Heart left ventricle (tissue), 16 donors: ENCODE data around the gene KMT2B. TPM values are rescaled to one million over a fixed set of nuclear protein-coding genes. Genes with fewer than 3 reads are reported as not detected.

Experiments
- ATAC-seq, 4 donors: fragments of 200-7000 bp; cut with Tn5 transposase; one replicate each; pipeline ENCODE4 v1.9.1; 2020 to 2022; ENCODE audit warnings: moderate library complexity in 4 of 4, mild to moderate bottlenecking in 3 of 4, moderate number of reproducible peaks in 1 of 4
- DNase-seq, 5 donors: peaks; one replicate each; pipeline ENCODE4 v3.0.0-alpha.2; 2020
- H3K27ac ChIP-seq, 12 donors: fragments of 200-600 bp; sonication (generic) in 4 of 12; one replicate each; pipeline versions ENCODE4 v1.5.0 to v1.8.0; 2016 to 2022; ENCODE audit warnings: mild to moderate bottlenecking in 2 of 12
- H3K27me3 ChIP-seq, 9 donors: fragments of 200-600 bp; sonication (generic) in 2 of 9; one replicate each; pipeline versions ENCODE4 v1.5.1 to v1.8.0; 2016 to 2022; ENCODE audit warnings: mild to moderate bottlenecking in 3 of 9
- H3K36me3 ChIP-seq, 9 donors: fragments of 200-600 bp; sonication (generic) in 2 of 9; one replicate each; pipeline versions ENCODE4 v1.5.0 to v1.8.0; 2018 to 2022; ENCODE audit warnings: mild to moderate bottlenecking in 2 of 9
- H3K4me1 ChIP-seq, 12 donors: fragments of 200-600 bp; sonication (generic) in 4 of 12; one replicate each; pipeline versions ENCODE4 v1.5.0 to v1.8.0; 2016 to 2022; ENCODE audit warnings: mild to moderate bottlenecking in 3 of 12
- H3K4me3 ChIP-seq, 12 donors: fragments of 200-600 bp; sonication (generic) in 4 of 12; one replicate each; pipeline versions ENCODE4 v1.5.0 to v1.8.0; 2017 to 2022; ENCODE audit warnings: mild to moderate bottlenecking in 9 of 12, moderate library complexity in 4 of 12
- H3K9me3 ChIP-seq, 12 donors: fragments of 200-600 bp; sonication (generic) in 4 of 12; one replicate each; pipeline versions ENCODE4 v1.5.0 to v1.8.0; 2016 to 2022; ENCODE audit warnings: mild to moderate bottlenecking in 1 of 12
- POLR2A ChIP-seq, 2 donors: fragments of 450-650 bp; IDR thresholded peaks; one replicate each; pipeline ENCODE4 v1.6.1; 2017; ENCODE audit warnings: antibody characterized with exemption in 2 of 2, mild to moderate bottlenecking in 2 of 2, moderate library complexity in 2 of 2
- WGBS, 4 donors: extraction: QIAGEN DNeasy Blood & Tissue Kit in 2 of 4; methylation state at CpG; one replicate each; pipeline versions ENCODE4 v1.1.5 to v1.1.7; 2013 to 2018; 5-methylcytosine and 5-hydroxymethylcytosine counted together
- intact Hi-C, 10 donors: fragments of 100-400 bp; cut with DNase I; formaldehyde crosslinking; loops; one replicate each; pipeline versions ENCODE4 v1.11.1 to v1.14.2; 2022
- polyA plus RNA-seq, 2 donors: library from polyadenylated mRNA; stranded (reverse); fragments of 200-250 nt; gene quantifications; one replicate each; pipeline ENCODE4 v1.2.3, GENCODE V29; 2013
- total RNA-seq, 9 donors: library from RNA; depleted of rRNA in 2 of 9; stranded (reverse); fragments of >200 nt in 2 of 9; fragmentation: NEBNext Ultra II Directional in 3 of 9; extraction: Animal tissue kit (Norgen Biotek cat#: 25700) in 3 of 9; gene quantifications; one replicate each; pipeline versions ENCODE4 v1.1.0 to v1.2.4, GENCODE V29; 2016 to 2023
- TF ChIP-seq, protein P1 (sequence below), 12 donors: fragments of 200-600 bp; sonication (generic) in 4 of 12; IDR thresholded peaks; one replicate each; pipeline versions ENCODE4 v1.5.0 to v1.8.0; 2018 to 2022; ENCODE audit warnings: antibody characterized with exemption in 12 of 12, mild to moderate bottlenecking in 5 of 12
- donor health status: ischemic (EF 13 %, LVEDD 7.1; RV severe dilation, severe dysfunction).
- donor health status: healthy with polysubstance abuse.
- donor health status: DM: no; HTN: yes; CAD: no.
- donor health status: DM: no; HTN: no; CAD: no.
- donor health status: ischemic (EF 25% LVEDD 6.9; RV normal size, moderate dysfunction).
- donor health status: ischemic (EF 25% LVEDD 5.7; RV mildly dilated, moderate dysfunction).
- donor health status: healthy.
- donor health status: DM: yes; HTN: yes; CAD: no.
- donor health status: ischemic (EF 35%, LVEDD 5.7; RV mildly dilated, moderate dysfunction).
- donor health status: nonischemic (EF 11% LVEDD 7.7; RV severe dilation, severe dysfunction).
- donor health status: DM: yes; HTN: yes; CAD: no.
- donor health status: PGD.
- donor health status: ischemic (EF 29% LVEDD 5.4; RV normal size, mild dysfunction).
- donor health status: nonischemic (EF 23%, LVEDD 6.1; RV moderate dilation, normal function).

Gene KMT2B
- total and polyA plus RNA-seq, 11 donors, result 11.3 to 24.5 (median 15.7) TPM

DNA sequence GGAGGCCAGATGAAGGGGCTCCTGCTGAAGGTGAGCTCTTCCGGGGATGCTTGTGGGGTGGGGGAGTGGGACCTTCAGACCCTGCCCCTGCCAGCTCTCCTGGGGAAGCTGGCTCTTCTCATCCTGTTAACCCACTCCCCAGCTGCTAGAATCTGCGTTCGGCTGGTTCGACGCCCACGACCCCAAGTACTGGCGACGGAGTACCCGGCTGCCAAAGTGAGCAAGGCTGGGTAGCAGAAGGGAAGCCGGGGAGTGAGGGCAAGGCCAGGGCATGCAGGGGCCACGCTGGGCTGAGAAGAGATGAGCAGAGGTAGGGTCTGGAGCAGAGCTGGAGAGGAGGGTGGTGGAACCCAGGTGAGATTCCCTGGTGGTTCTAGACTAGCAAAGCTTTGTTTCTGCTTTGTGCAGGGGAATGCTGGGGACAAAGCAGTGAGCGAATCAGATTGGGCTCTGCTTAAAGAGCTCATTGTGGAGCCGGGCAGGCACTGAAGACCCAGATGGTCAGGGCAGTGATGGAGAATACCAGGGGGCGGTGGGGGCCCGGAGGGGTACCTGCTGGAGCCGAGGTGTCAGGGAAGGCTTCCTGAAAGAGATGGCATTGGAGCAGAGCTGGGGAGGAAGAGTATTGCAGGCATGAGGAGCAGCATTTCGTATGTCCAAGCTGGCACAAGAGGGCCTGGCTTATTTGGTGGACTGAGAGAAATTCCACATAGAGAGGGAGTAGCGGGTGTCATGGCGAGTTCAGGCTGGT, 10.3 kb downstream of the KMT2B start:
- WGBS, 4 donors, result 93 to 95% (median 93%) methylated on average over 18 to 19 of the region's 19 CpGs
- ATAC-seq (no peak), DNase-seq (no peak)
- intact Hi-C loops, result no loop called here
- Histone ChIP-seq H3K27ac (no peak overlapping the region), H3K27me3 (no peaks in the 10 kb centered on the region), H3K36me3 (peaks cover 13 to 100% (median 97%) of the 10 kb centered on the region in 9 donors), H3K4me1 (no peaks in the 10 kb centered on the region), H3K9me3 (no peaks in the 10 kb centered on the region), H3K4me3 (no peak overlapping the region)
- TF ChIP-seq POLR2A (IDR thresholded peaks at IDR 0.05), result no peak
- TF ChIP-seq, protein P1, sequence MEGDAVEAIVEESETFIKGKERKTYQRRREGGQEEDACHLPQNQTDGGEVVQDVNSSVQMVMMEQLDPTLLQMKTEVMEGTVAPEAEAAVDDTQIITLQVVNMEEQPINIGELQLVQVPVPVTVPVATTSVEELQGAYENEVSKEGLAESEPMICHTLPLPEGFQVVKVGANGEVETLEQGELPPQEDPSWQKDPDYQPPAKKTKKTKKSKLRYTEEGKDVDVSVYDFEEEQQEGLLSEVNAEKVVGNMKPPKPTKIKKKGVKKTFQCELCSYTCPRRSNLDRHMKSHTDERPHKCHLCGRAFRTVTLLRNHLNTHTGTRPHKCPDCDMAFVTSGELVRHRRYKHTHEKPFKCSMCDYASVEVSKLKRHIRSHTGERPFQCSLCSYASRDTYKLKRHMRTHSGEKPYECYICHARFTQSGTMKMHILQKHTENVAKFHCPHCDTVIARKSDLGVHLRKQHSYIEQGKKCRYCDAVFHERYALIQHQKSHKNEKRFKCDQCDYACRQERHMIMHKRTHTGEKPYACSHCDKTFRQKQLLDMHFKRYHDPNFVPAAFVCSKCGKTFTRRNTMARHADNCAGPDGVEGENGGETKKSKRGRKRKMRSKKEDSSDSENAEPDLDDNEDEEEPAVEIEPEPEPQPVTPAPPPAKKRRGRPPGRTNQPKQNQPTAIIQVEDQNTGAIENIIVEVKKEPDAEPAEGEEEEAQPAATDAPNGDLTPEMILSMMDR (IDR thresholded peaks at IDR 0.05), result no peak

DNA sequence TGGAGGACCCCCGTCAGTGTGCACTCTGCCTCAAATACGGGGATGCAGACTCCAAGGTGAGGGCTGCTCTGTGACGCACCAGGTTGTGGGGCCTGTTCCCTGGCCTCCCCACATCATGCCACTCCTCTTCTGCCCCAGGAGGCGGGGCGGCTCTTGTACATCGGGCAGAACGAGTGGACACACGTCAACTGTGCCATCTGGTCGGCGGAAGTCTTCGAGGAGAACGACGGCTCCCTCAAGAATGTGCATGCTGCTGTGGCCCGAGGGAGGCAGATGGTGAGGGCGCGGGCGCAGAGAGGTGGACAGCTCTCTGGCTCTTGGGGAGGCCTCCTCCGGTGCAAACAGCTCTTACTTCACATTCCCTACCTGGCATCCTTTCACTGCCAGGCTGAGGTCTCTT, 11.2 kb downstream of the KMT2B start:
- 90 to 94% (median 90%) methylated on average over 16 to 18 of the region's 18 CpGs for WGBS, 4 donors
- H3K27ac ChIP-seq, result no peak overlapping the region
- no peaks in the 10 kb centered on the region for H3K4me1 ChIP-seq
- ATAC-seq, result no peak
- no peaks in the 10 kb centered on the region for H3K27me3 ChIP-seq
- no peak overlapping the region for H3K4me3 ChIP-seq
- H3K9me3 ChIP-seq, result no peaks in the 10 kb centered on the region
- no peak for TF ChIP-seq POLR2A (IDR thresholded peaks at IDR 0.05)
- TF ChIP-seq, protein P1 (IDR thresholded peaks at IDR 0.05), result no peak
- H3K36me3 ChIP-seq, result peaks cover 10 to 100% (median 96%) of the 10 kb centered on the region in 9 donors
- intact Hi-C loops, result no loop called here
- no peak for DNase-seq

DNA sequence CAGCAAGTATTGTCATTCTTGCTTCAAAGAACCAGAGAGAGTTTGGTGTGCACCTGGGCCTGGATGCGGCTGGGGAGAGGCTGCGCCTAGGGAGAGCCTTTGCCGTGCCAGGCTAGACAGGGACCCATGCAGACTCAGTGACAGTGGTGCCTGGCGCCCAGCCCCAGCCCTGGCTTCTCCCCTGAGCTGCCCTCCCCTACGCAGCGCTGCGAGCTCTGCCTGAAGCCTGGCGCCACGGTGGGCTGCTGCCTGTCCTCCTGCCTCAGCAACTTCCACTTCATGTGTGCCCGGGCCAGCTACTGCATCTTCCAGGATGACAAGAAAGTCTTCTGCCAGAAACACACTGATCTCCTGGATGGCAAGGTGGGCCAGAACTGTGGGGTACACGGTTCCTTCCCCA, 12.0 kb downstream of the KMT2B start:
- Histone ChIP-seq H3K27ac (no peak overlapping the region), H3K4me3 (no peak overlapping the region), H3K9me3 (no peaks in the 10 kb centered on the region), H3K4me1 (no peaks in the 10 kb centered on the region), H3K27me3 (no peaks in the 10 kb centered on the region), H3K36me3 (peaks cover 8 to 100% (median 95%) of the 10 kb centered on the region in 9 donors)
- ATAC-seq, result no peak
- 86 to 94% (median 91%) methylated on average over 10 to 11 of the region's 11 CpGs for WGBS, 4 donors
- TF ChIP-seq, protein P1 (IDR thresholded peaks at IDR 0.05), result no peak
- TF ChIP-seq POLR2A (IDR thresholded peaks at IDR 0.05), result no peak
- no peak for DNase-seq
- intact Hi-C loops, result no loop called here

DNA sequence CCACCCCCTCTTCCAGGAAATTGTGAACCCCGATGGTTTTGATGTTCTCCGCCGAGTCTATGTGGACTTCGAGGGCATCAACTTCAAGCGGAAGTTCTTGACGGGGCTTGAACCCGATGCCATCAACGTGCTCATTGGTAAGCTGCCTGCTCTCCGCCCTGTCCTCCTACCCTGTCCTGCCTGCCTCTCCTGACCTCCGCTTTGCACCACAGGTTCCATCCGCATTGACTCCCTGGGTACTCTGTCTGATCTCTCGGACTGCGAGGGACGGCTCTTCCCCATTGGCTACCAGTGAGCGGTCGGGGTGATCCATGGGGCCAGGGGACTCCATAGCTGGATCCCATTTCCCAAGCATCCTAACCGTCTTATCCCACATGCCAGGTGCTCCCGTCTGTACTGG, 12.5 kb downstream of the KMT2B start:
- Histone ChIP-seq H3K9me3 (no peaks in the 10 kb centered on the region), H3K27me3 (no peaks in the 10 kb centered on the region), H3K4me1 (no peaks in the 10 kb centered on the region), H3K27ac (no peak overlapping the region), H3K36me3 (peaks cover 5 to 100% (median 95%) of the 10 kb centered on the region in 9 donors), H3K4me3 (no peak overlapping the region)
- 91 to 97% (median 93%) methylated on average over 18 of the region's 18 CpGs for WGBS, 4 donors
- DNase-seq (no peak), ATAC-seq (no peak)
- TF ChIP-seq, protein P1 (IDR thresholded peaks at IDR 0.05), result no peak
- no peak for TF ChIP-seq POLR2A (IDR thresholded peaks at IDR 0.05)
- intact Hi-C loops, result no loop called here
